ENCODE data around the gene C6orf136. TPM values are rescaled to one million over a fixed set of nuclear protein-coding genes. Genes with fewer than 3 reads are reported as not detected.

Gene C6orf136
- total RNA-seq, 5 donors from 2014 or later (not counting 1 experiment from before 2014, with no cell fraction given), result 24.5 to 39.8 (median 31.4) TPM

GRCh38 chr6:30690403-30691207, 43.7 kb downstream of the C6orf136 start, which contains the start of gene NRM:
TSS of gene NRM (minus strand) at chr6:30690984. CDS start at chr6:30690974, 10 bp downstream.
- ChIA-PET POLR2A (interaction anchor here in 1 of 2 donors (0.6 kb wide), 1 partner anchor 44 kb away, joined by 5 read pairs; no protein-coding TSS in a partner anchor), CTCF (interaction anchor here in 1 of 2 donors (0.7 to 1.5 kb wide), 2 partner anchors 18 to 40 kb away, joined by 3 to 4 read pairs; partner anchors contain the start of gene DHX16)
- H3K27ac Mint-ChIP-seq, result peak within 1 kb of the TSS; percentile 87 to 88
- DNase-seq, result peak in 31 of 35 experiments; percentile 17 to 82 (median 44)
- peaks cover 41 to 52% (median 46%) of the 10 kb centered on the region in 3 donors for H3K4me1 Mint-ChIP-seq
- peak within 1 kb of the TSS; percentile 57 to 72 for H3K4me3 ChIP-seq (ENCODE audit: control insufficient read depth in 1 of 2, extremely low read depth in 1 of 2, low read length in 1 of 2)
- no peaks in the 10 kb centered on the region for H3K36me3 ChIP-seq (ENCODE audit: control insufficient read depth in 2 of 2, extremely low read depth in 1 of 2, insufficient read depth in 1 of 2, low read length in 1 of 2)
- H3K4me1 ChIP-seq (ENCODE audit: control insufficient read depth in 1 of 2, extremely low read depth in 1 of 2, insufficient read depth in 2 of 2, low read length in 2 of 2), result peaks cover 21 to 42% of the 10 kb centered on the region in 2 experiments
- H3K9me3 ChIP-seq, result no peaks in the 10 kb centered on the region
- H3K4me3 Mint-ChIP-seq, result peak within 1 kb of the TSS; percentile 86 to 96 (median 92)
- WGBS (ENCODE audit: insufficient coverage), result 5% methylated on average over 38 of the region's 40 CpGs
- no peaks in the 10 kb centered on the region for H3K9me3 Mint-ChIP-seq
- no peaks in the 10 kb centered on the region for H3K27me3 ChIP-seq (replicated peaks in 1 of 2; ENCODE audit: control insufficient read depth in 2 of 2, extremely low read depth in 1 of 2, insufficient read depth in 2 of 2, low read length in 1 of 2)
- H3K27ac ChIP-seq (ENCODE audit: low read length), result peak within 1 kb of the TSS; percentile 49
- ATAC-seq (replicated peaks in 1 of 4), result peak; percentile 28 to 40 (median 34)
- H3K27me3 Mint-ChIP-seq, result no peaks in the 10 kb centered on the region
- no peaks in the 10 kb centered on the region for H3K36me3 Mint-ChIP-seq

- no peaks in the 10 kb centered on the region for H3K27me3 ChIP-seq (replicated peaks in 1 of 2; ENCODE audit: control insufficient read depth in 2 of 2, extremely low read depth in 1 of 2, insufficient read depth in 2 of 2, low read length in 1 of 2)
- DNase-seq (no peak), ATAC-seq (replicated peaks in 1 of 4) (no peak)
- H3K4me1 ChIP-seq (ENCODE audit: control insufficient read depth in 1 of 2, extremely low read depth in 1 of 2, insufficient read depth in 2 of 2, low read length in 2 of 2), result peaks cover 21 to 42% of the 10 kb centered on the region in 2 experiments
- peak overlapping the region; percentile 82 to 96 (median 86) for H3K4me3 Mint-ChIP-seq
- H3K27ac ChIP-seq (ENCODE audit: low read length), result peak overlapping the region; percentile 20
- POLR2A ChIA-PET, result no interaction called here
- no peaks in the 10 kb centered on the region for H3K9me3 ChIP-seq
- CTCF ChIA-PET, result interaction anchor here in 1 of 2 donors (0.7 to 1.5 kb wide), 3 partner anchors 12 to 39 kb away, joined by 3 to 4 read pairs (median 4); partner anchors contain the start of gene DHX16
- H3K9me3 Mint-ChIP-seq, result no peaks in the 10 kb centered on the region
- 100% methylated on average over 1 of the region's 8 CpGs for WGBS (ENCODE audit: insufficient coverage)
- H3K27ac Mint-ChIP-seq, result peak overlapping the region; percentile 84 to 87
- no peaks in the 10 kb centered on the region for H3K36me3 ChIP-seq (ENCODE audit: control insufficient read depth in 2 of 2, extremely low read depth in 1 of 2, insufficient read depth in 1 of 2, low read length in 1 of 2)
- peaks cover 41 to 46% (median 45%) of the 10 kb centered on the region in 3 donors for H3K4me1 Mint-ChIP-seq
- peak overlapping the region; percentile 57 to 72 for H3K4me3 ChIP-seq (ENCODE audit: control insufficient read depth in 1 of 2, extremely low read depth in 1 of 2, low read length in 1 of 2)
- no peaks in the 10 kb centered on the region for H3K36me3 Mint-ChIP-seq
- H3K27me3 Mint-ChIP-seq, result no peaks in the 10 kb centered on the region
Measured at GRCh38 chr6:30691208-30691847, 44.4 kb downstream of the C6orf136 start.

GRCh38 chr6:30696432-30696831, 49.5 kb downstream of the C6orf136 start:
- peaks cover 11% of the 10 kb centered on the region for H3K36me3 Mint-ChIP-seq
- H3K27ac Mint-ChIP-seq, result no peak overlapping the region
- no peak overlapping the region for H3K4me3 Mint-ChIP-seq
- H3K27me3 Mint-ChIP-seq, result no peaks in the 10 kb centered on the region
- no peak for DNase-seq
- Histone ChIP-seq H3K9me3 (no peaks in the 10 kb centered on the region), H3K27me3 (replicated peaks in 1 of 2; ENCODE audit: control insufficient read depth in 2 of 2, extremely low read depth in 1 of 2, insufficient read depth in 2 of 2, low read length in 1 of 2) (no peaks in the 10 kb centered on the region), H3K4me3 (ENCODE audit: control insufficient read depth in 1 of 2, extremely low read depth in 1 of 2, low read length in 1 of 2) (no peak overlapping the region), H3K4me1 (ENCODE audit: control insufficient read depth in 1 of 2, extremely low read depth in 1 of 2, insufficient read depth in 2 of 2, low read length in 2 of 2) (peaks cover under 1 to 2% of the 10 kb centered on the region in 2 experiments), H3K27ac (ENCODE audit: low read length) (no peak overlapping the region), H3K36me3 (ENCODE audit: control insufficient read depth in 2 of 2, extremely low read depth in 1 of 2, insufficient read depth in 1 of 2, low read length in 1 of 2) (peaks cover 0 to 3% of the 10 kb centered on the region in 2 donors)
- CTCF ChIA-PET, result no interaction called here
- H3K4me1 Mint-ChIP-seq, result peaks cover 4 to 6% (median 4%) of the 10 kb centered on the region in 3 donors
- 100% methylated on average over 2 of the region's 5 CpGs for WGBS (ENCODE audit: insufficient coverage)
- no peak for ATAC-seq (replicated peaks in 1 of 4)
- POLR2A ChIA-PET, result no interaction called here
- H3K9me3 Mint-ChIP-seq, result no peaks in the 10 kb centered on the region

- H3K36me3 Mint-ChIP-seq, result peaks cover 40% of the 10 kb centered on the region
- H3K9me3 Mint-ChIP-seq, result no peaks in the 10 kb centered on the region
- H3K27ac Mint-ChIP-seq, result no peak overlapping the region
- H3K9me3 ChIP-seq, result no peaks in the 10 kb centered on the region
- H3K36me3 ChIP-seq (ENCODE audit: control insufficient read depth in 2 of 2, extremely low read depth in 1 of 2, insufficient read depth in 1 of 2, low read length in 1 of 2), result peaks cover 13 to 23% of the 10 kb centered on the region in 2 donors
- no peak overlapping the region for H3K27ac ChIP-seq (ENCODE audit: low read length)
- DNase-seq, result no peak
- ATAC-seq (replicated peaks in 1 of 4), result no peak
- H3K27me3 Mint-ChIP-seq, result no peaks in the 10 kb centered on the region
- no peaks in the 10 kb centered on the region for H3K4me1 ChIP-seq (ENCODE audit: control insufficient read depth in 1 of 2, extremely low read depth in 1 of 2, insufficient read depth in 2 of 2, low read length in 2 of 2)
- WGBS (ENCODE audit: insufficient coverage), result no CpG with 5 or more reads among the region's 4 CpGs
- CTCF ChIA-PET, result interaction anchor here in 1 of 2 donors (0.5 to 1.0 kb wide), 2 partner anchors 21 to 147 kb away, joined by 3 to 5 read pairs; no protein-coding TSS in a partner anchor
- H3K4me3 ChIP-seq (ENCODE audit: control insufficient read depth in 1 of 2, extremely low read depth in 1 of 2, low read length in 1 of 2), result no peak overlapping the region
- POLR2A ChIA-PET, result interaction anchor here in 1 of 2 donors (0.6 kb wide), 1 partner anchor 539 kb away, joined by 5 read pairs; the partner anchor contains the start of gene TRIM10
- H3K4me3 Mint-ChIP-seq, result no peak overlapping the region
- no peaks in the 10 kb centered on the region for H3K27me3 ChIP-seq (replicated peaks in 1 of 2; ENCODE audit: control insufficient read depth in 2 of 2, extremely low read depth in 1 of 2, insufficient read depth in 2 of 2, low read length in 1 of 2)
- H3K4me1 Mint-ChIP-seq, result no peaks in the 10 kb centered on the region
Measured at GRCh38 chr6:30700340-30700739, 53.4 kb downstream of the C6orf136 start.

Other genes starting within 250 kb of the C6orf136 start
- gene HLA-E, start 157.6 kb upstream of the C6orf136 start, total RNA-seq, result 1,000 to 10,000 TPM; 1,114 to 1,417 (median 1,253) TPM
- 100 to 1,000 TPM in 2 of 5 donors, 10 to 100 TPM in 3; 65.5 to 167 (median 72.9) TPM for gene GNL1, start 90.6 kb upstream of the C6orf136 start, total RNA-seq
- 10 to 100 TPM; 12.8 to 22.1 (median 19.7) TPM for gene PRR3, start 89.8 kb upstream of the C6orf136 start, total RNA-seq
- 10 to 100 TPM; 61.1 to 89.9 (median 73.8) TPM for gene ABCF1, start 75.7 kb upstream of the C6orf136 start, total RNA-seq
- gene PPP1R10, start 29.9 kb upstream of the C6orf136 start, total RNA-seq, result 100 to 1,000 TPM; 104 to 170 (median 163) TPM
- 10 to 100 TPM; 20.7 to 55.5 (median 50.2) TPM for gene MRPS18B, start 29.3 kb upstream of the C6orf136 start, total RNA-seq
- gene ATAT1, start 20.3 kb upstream of the C6orf136 start, total RNA-seq, result 10 to 100 TPM in 4 of 5 donors, 1 to 10 TPM in 1; 6.9 to 11.8 (median 10.4) TPM
- 10 to 100 TPM; 29.0 to 51.9 (median 46.2) TPM for gene DHX16, start 25.9 kb downstream of the C6orf136 start, total RNA-seq
- 100 to 1,000 TPM; 109 to 177 (median 156) TPM for gene PPP1R18, start 39.5 kb downstream of the C6orf136 start, total RNA-seq
- 1 to 10 TPM; 4.2 to 6.9 (median 5.5) TPM for gene NRM, start 43.9 kb downstream of the C6orf136 start, total RNA-seq
- gene MDC1, start 70.1 kb downstream of the C6orf136 start, total RNA-seq, result 10 to 100 TPM; 42.3 to 69.7 (median 53.4) TPM
- gene TUBB, start 73.2 kb downstream of the C6orf136 start, total RNA-seq, result 100 to 1,000 TPM; 108 to 246 (median 202) TPM
- gene FLOT1, start 95.6 kb downstream of the C6orf136 start, total RNA-seq, result 100 to 1,000 TPM in 1 of 5 donors, 10 to 100 TPM in 4; 62.2 to 109 (median 74.2) TPM
- 10 to 100 TPM in 4 of 5 donors, 1 to 10 TPM in 1; 8.9 to 30.8 (median 12.4) TPM for gene IER3, start 97.4 kb downstream of the C6orf136 start, total RNA-seq
- gene DDR1, start 237.4 kb downstream of the C6orf136 start, total RNA-seq, result 10 to 100 TPM in 4 of 5 donors, 1 to 10 TPM in 1; 8.8 to 23.9 (median 19.3) TPM

All from T-cell (primary cell).